ENCODE data around the gene METTL14. TPM values are rescaled to one million over a fixed set of nuclear protein-coding genes. Genes with fewer than 3 reads are reported as not detected.

Gene METTL14
- total RNA-seq, 1 experiment from 2014 or later = 53.8 TPM

- BruUV-seq (replicated peaks) = no TSS peak
Observed at GRCh38 chr4:118758293-118758692, 73.1 kb downstream of the METTL14 start.

More at GRCh38 chr4:118758293-118758692, 73.1 kb downstream of the METTL14 start:
- no peaks in the 10 kb centered on the region for H3K79me2 ChIP-seq (ENCODE audit: insufficient read depth, low read length)
- H3K9me2 ChIP-seq (ENCODE audit: insufficient read depth) = no peaks in the 10 kb centered on the region
- RAD21 ChIA-PET (ENCODE audit: low non-redundant PET in 1 of 2, low total read pairs in 2 of 2, uncharacterized antibody in 2 of 2, unreplicated experiment in 2 of 2) = no interaction called here
- DNase-seq (ENCODE audit: low read depth, low spot score) (no peak), ATAC-seq (no peak)
- no peak for TF ChIP-seq ZBTB33 (IDR thresholded peaks at IDR 0.05; ENCODE audit: extremely low read depth, insufficient replicate concordance, low read length)
- no peak for TF ChIP-seq EGR1 (IDR thresholded peaks at IDR 0.05; ENCODE audit: low read depth)
- TF ChIP-seq EZH2phosphoT487 (IDR thresholded peaks at IDR 0.05; ENCODE audit: borderline replicate concordance) = no peak
- TF ChIP-seq YY1 (IDR thresholded peaks at IDR 0.05; ENCODE audit: extremely low read depth, insufficient replicate concordance, low read depth, low read length) = no peak
- no peak for TF ChIP-seq ATF3 (IDR thresholded peaks at IDR 0.05)
- no peak for TF ChIP-seq POLR2A (IDR thresholded peaks at IDR 0.05; ENCODE audit: borderline replicate concordance, extremely low read depth, insufficient read depth, insufficient read length)
- TF ChIP-seq CBX3 (IDR thresholded peaks at IDR 0.05; ENCODE audit: low read depth) = no peak
- TF ChIP-seq ELF1 (IDR thresholded peaks at IDR 0.05; ENCODE audit: borderline replicate concordance, low read depth) = no peak
- no peak for TF ChIP-seq ZFX (IDR thresholded peaks at IDR 0.05)
- TF ChIP-seq REST (IDR thresholded peaks at IDR 0.05; ENCODE audit: low read depth) = no peak
- no peak for TF ChIP-seq RAD21 (IDR thresholded peaks at IDR 0.05; ENCODE audit: low read depth)
- no peak for TF ChIP-seq MAX (IDR thresholded peaks at IDR 0.05)
- no peak for TF ChIP-seq SIN3A (IDR thresholded peaks at IDR 0.05; ENCODE audit: low read depth)
- no peak for TF ChIP-seq TCF7L2 (IDR thresholded peaks at IDR 0.05; ENCODE audit: borderline replicate concordance, extremely low read depth, insufficient read depth, insufficient read length)
- no peak for TF ChIP-seq EZH2 (IDR thresholded peaks at IDR 0.05)
- H3K4me3 ChIP-seq (replicated peaks in 1 of 2; ENCODE audit: low read depth in 1 of 2, low read length in 2 of 2) = no peak overlapping the region
- CTCF ChIA-PET = no interaction called here
- H4K20me1 ChIP-seq (ENCODE audit: insufficient read depth) = no peaks in the 10 kb centered on the region
- no peaks in the 10 kb centered on the region for H3K9me3 ChIP-seq (ENCODE audit: control insufficient read depth in 1 of 2, insufficient read depth in 1 of 2, low read depth in 1 of 2, low read length in 2 of 2)
- POLR2A ChIA-PET = no interaction called here
- intact Hi-C loops (cut with micrococcal nuclease) = no loop called here
- H3K27ac ChIP-seq (ENCODE audit: low read depth, low read length) = no peak overlapping the region
- no peaks in the 10 kb centered on the region for H3K4me1 ChIP-seq (ENCODE audit: control insufficient read depth in 1 of 2, insufficient read depth in 2 of 2, low read length in 2 of 2)
- H3K9ac ChIP-seq (ENCODE audit: low read length) = no peak overlapping the region
- H3K27me3 ChIP-seq (ENCODE audit: insufficient read depth, low read length) = no peaks in the 10 kb centered on the region
- H3K4me2 ChIP-seq (ENCODE audit: low read length) = no peak overlapping the region
- H3K36me3 ChIP-seq (ENCODE audit: control insufficient read depth in 1 of 2, insufficient read depth in 2 of 2, low read length in 2 of 2) = no peaks in the 10 kb centered on the region
- no peak overlapping the region for H2AFZ ChIP-seq (ENCODE audit: low read depth, low read length, poor library complexity, severe bottlenecking)

Data from HCT116 (cell line).